MM.1S (cell line): ENCODE measurements around the gene RNU1-1.
"Not testable (repeated sequence)": the region's sequence is repeated elsewhere in the genome, so short reads cannot be mapped to it uniquely, and the experiment has no call there.

Source experiments
- CTCF ChIP-seq: fragments of 300-600 bp; sonication (generic); IDR thresholded peaks from 2 replicates; pipeline ENCODE4 v1.5.1; 2016; ENCODE audit warnings: antibody characterized with exemption, low read length, mixed read lengths
- EZH2 ChIP-seq: fragments of 300-600 bp; sonication (generic); optimal IDR thresholded peaks from 2 replicates; pipeline ENCODE3; 2017; ENCODE audit warnings: low read depth, mild to moderate bottlenecking, antibody characterized with exemption, low read length, mixed read lengths
- EZH2phosphoT487 ChIP-seq: fragments of 300-600 bp; sonication (generic); IDR thresholded peaks from 2 replicates; pipeline ENCODE4 v1.6.1; 2018; ENCODE audit warnings: antibody characterized with exemption, low read length

GRCh38 chr1:16512624-16513411 is 1.3 kb downstream of the RNU1-1 start:
- not testable (repeated sequence) for TF ChIP-seq CTCF, EZH2, EZH2phosphoT487
